Upper lobe of left lung (tissue), 4 donors: ENCODE measurements around the gene ACTR3C.
"Not testable (repeated sequence)": the region's sequence is repeated elsewhere in the genome, so short reads cannot be mapped to it uniquely, and the experiment has no call there.

Experiments used
- POLR2A ChIP-seq, 4 donors: fragments of 450-650 bp; IDR thresholded peaks; one replicate each; pipeline ENCODE4 v1.5.1; 2016 to 2017; ENCODE audit warnings: antibody characterized with exemption in 4 of 4, mild to moderate bottlenecking in 2 of 4
- TF ChIP-seq, protein P1 (sequence below), 6 experiments: fragments of 450-650 bp in 4 of 6; fragments of 200-600 bp in 2 of 6; sonication (generic) in 2 of 6; IDR thresholded peaks; one replicate each; pipeline ENCODE4 v1.5.1; 2016 to 2019; ENCODE audit warnings: antibody characterized with exemption in 6 of 6

DNA sequence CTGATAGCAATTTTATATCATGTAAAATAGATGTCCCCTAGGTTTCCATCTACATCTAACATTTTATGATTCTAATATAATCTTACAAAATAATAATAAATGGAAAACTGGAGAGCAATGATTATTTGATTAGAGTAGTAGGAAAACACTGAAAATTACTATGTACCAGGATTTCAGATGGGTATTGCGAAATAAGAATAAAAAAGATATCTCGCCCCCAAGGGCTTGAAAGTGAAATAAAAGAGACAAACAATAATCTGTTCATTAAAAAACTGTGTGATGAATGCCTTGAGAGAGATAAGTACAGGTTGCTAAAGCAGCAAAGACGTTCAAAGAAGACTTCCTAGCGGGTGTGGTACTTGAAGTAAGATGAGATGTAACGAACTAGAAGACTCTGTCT is 60.7 kb downstream of the ACTR3C start:
- not testable (repeated sequence) for TF ChIP-seq POLR2A (IDR thresholded peaks at IDR 0.05)
- TF ChIP-seq, protein P1, sequence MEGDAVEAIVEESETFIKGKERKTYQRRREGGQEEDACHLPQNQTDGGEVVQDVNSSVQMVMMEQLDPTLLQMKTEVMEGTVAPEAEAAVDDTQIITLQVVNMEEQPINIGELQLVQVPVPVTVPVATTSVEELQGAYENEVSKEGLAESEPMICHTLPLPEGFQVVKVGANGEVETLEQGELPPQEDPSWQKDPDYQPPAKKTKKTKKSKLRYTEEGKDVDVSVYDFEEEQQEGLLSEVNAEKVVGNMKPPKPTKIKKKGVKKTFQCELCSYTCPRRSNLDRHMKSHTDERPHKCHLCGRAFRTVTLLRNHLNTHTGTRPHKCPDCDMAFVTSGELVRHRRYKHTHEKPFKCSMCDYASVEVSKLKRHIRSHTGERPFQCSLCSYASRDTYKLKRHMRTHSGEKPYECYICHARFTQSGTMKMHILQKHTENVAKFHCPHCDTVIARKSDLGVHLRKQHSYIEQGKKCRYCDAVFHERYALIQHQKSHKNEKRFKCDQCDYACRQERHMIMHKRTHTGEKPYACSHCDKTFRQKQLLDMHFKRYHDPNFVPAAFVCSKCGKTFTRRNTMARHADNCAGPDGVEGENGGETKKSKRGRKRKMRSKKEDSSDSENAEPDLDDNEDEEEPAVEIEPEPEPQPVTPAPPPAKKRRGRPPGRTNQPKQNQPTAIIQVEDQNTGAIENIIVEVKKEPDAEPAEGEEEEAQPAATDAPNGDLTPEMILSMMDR (IDR thresholded peaks at IDR 0.05): not testable (repeated sequence)
